Coronary artery (tissue), 2 donors: ENCODE results near the gene CDH4.

Experiments
- DNase-seq: peaks from one replicate; pipeline ENCODE4 v3.0.0-alpha.2; 2017; ENCODE audit warnings: low spot score
- H3K27ac ChIP-seq, 2 donors: fragments of 200-600 bp; sonication (generic); one replicate each; pipeline ENCODE4 v1.5.1; 2016 to 2019
- H3K4me3 ChIP-seq: fragments of 200-600 bp; sonication (generic); 2 replicates; pipeline ENCODE4 v1.5.1; 2016; ENCODE audit warnings: mild to moderate bottlenecking, moderate library complexity
- CTCF ChIP-seq: fragments of 200-600 bp; sonication (generic); IDR thresholded peaks from one replicate; pipeline ENCODE4 v1.5.1; 2019; ENCODE audit warnings: antibody characterized with exemption

Gene CDH4

GRCh38 chr20:61307686-61308476 lies 55.8 kb downstream of the CDH4 start:
- H3K27ac ChIP-seq = no peak overlapping the region
- no peak for DNase-seq
- no peak for TF ChIP-seq CTCF
- H3K4me3 ChIP-seq = no peak overlapping the region

DNA sequence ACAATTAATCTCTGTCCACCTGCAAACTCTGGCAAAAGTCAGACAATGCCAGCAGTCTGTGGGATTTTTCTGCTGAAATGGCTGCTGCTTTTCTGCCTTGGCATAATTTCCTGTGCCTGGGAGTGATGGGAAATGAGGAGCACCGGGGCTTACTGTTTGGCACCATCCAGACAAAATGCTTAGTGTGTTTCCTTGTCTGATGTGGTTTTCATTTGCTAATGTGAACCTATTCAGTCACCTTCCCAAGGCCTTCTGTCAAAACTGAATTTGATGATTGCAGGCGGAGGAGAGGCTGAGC lies 56.4 kb downstream of the CDH4 start:
- no peak overlapping the region for H3K4me3 ChIP-seq
- H3K27ac ChIP-seq = no peak overlapping the region
- TF ChIP-seq CTCF = no peak
- no peak for DNase-seq

GRCh38 chr20:61310954-61311353 lies 58.9 kb downstream of the CDH4 start:
- Histone ChIP-seq H3K27ac (no peak overlapping the region), H3K4me3 (no peak overlapping the region)
- no peak for TF ChIP-seq CTCF
- no peak for DNase-seq

DNA sequence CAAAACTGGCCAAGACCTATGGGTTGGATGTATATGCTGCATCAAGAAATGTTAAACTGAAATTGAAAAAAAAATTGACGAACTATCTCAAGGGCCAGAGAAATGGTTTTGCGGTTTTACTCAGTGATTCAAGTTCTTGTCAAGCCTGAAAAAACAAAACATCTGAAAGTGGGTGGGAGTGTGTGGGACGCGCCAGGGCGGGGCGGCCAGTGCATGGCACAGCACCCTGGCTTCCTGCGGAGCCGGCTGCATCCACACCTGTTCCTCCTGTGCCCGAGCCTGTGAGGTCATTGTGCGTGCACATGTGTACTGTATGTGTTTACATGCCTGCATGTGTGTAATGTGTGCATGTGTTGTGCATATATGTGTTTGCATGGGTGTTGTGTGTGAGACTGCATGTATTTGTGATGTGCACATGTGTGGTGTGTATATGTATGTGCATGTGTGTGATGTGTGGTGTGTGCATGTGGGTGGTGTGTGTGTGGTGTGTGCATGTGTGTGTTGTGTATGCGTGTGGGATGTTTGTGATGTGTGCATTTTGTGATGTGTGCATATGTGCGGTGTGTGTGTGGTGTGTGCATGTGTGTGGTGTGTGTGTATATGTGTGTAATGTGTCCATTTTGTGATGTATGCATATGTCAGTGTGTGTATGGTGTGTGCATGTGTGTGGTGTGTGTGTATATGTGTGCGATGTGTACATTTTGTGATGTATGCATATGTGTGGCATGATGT lies 59.8 kb downstream of the CDH4 start:
- no peak for DNase-seq
- H3K4me3 ChIP-seq = no peak overlapping the region
- no peak for TF ChIP-seq CTCF
- H3K27ac ChIP-seq = no peak overlapping the region

- no peak for DNase-seq
- no peak overlapping the region for H3K4me3 ChIP-seq
- no peak for TF ChIP-seq CTCF
- no peak overlapping the region for H3K27ac ChIP-seq
These were observed 60.9 kb downstream of the CDH4 start for GRCh38 chr20:61312925-61313324.

GRCh38 chr20:61313396-61313795 lies 61.3 kb downstream of the CDH4 start:
- H3K27ac ChIP-seq = no peak overlapping the region
- DNase-seq = no peak
- H3K4me3 ChIP-seq = no peak overlapping the region
- no peak for TF ChIP-seq CTCF
